A549 (cell line): ENCODE measurements around the gene ETS2. TPM values are rescaled to one million over a fixed set of nuclear protein-coding genes. Genes with fewer than 3 reads are reported as not detected.

Source experiments
- ATAC-seq, 2 experiments: fragments of 200-7000 bp in 1 of 2; fragments of >200 bp in 1 of 2; cut with Nextera tagmentation in 1 of 2; cut with Tn5 transposase in 1 of 2; 3 replicates each; pipeline versions ENCODE4 v1.8.0 to v1.9.1; 2018 to 2020; ENCODE audit warnings: mild to moderate bottlenecking in 1 of 2, moderate library complexity in 1 of 2
- CTCF ChIA-PET: fragments of 300-600 bp; sonication (Branson Sonifier 250); formaldehyde crosslinking; extraction: SDS; loops from one replicate; lab custom pipeline; 2021; ENCODE audit warnings: antibody characterized with exemption, inconsistent platforms; lab: Yijun Ruan, JAX
- POLR2A ChIA-PET: fragments of 350-600 bp; formaldehyde crosslinking; extraction: SDS; loops from one replicate; lab custom pipeline; 2021; ENCODE audit warnings: antibody characterized with exemption, inconsistent platforms; lab: Yijun Ruan, JAX
- DNase-seq, 2 experiments: peaks; one replicate each; pipeline versions ENCODE4 v3.0.0 to v3.0.0-alpha.2; 2011 to 2016; ENCODE audit warnings: low read depth in 1 of 2, low spot score in 1 of 2
- FAIRE-seq: peaks from 2 replicates; lab custom pipeline; 2011; peaks lifted over from hg19 to GRCh38; lab: Jason Lieb, UNC
- H3K27ac ChIP-seq, 2 experiments: fragments of >200 bp; sonication (Bioruptor Twin); formaldehyde crosslinking; 3 replicates each; pipeline ENCODE4 v1.5.1; 2016 to 2017
- H3K4me1 ChIP-seq: fragments of >200 bp; sonication (Bioruptor Twin); formaldehyde crosslinking; 3 replicates; pipeline ENCODE4 v1.6.1; 2016
- H3K4me2 ChIP-seq: fragments of >200 bp; sonication (Bioruptor Twin); formaldehyde crosslinking; 3 replicates; pipeline ENCODE4 v1.6.1; 2016
- H3K4me3 ChIP-seq: fragments of >200 bp; sonication (Bioruptor Twin); formaldehyde crosslinking; 3 replicates; pipeline ENCODE4 v1.5.1; 2016
- H3K9me3 ChIP-seq: fragments of >200 bp; sonication (Bioruptor Twin); formaldehyde crosslinking; 3 replicates; pipeline ENCODE4 v1.6.1; 2016
- BHLHE40 ChIP-seq: IDR thresholded peaks from 2 replicates; pipeline ENCODE4 v1.6.1; 2012; ENCODE audit warnings: low read depth, low read length, inconsistent platforms
- CBX8 ChIP-seq: fragments of 200-600 bp; sonication (generic); IDR thresholded peaks from 2 replicates; pipeline ENCODE4 v1.6.1; 2016
- CHD2 ChIP-seq: fragments of 150-350 bp; IDR thresholded peaks from 2 replicates; pipeline ENCODE4 v1.6.1; 2014; ENCODE audit warnings: low read length; ENCODE audit not compliant: partially characterized antibody
- CTCF ChIP-seq: fragments of >200 bp; sonication (Bioruptor Twin); formaldehyde crosslinking; IDR thresholded peaks from 3 replicates; pipeline ENCODE4 v1.5.1; 2016
- E2F6 ChIP-seq: IDR thresholded peaks from 2 replicates; pipeline ENCODE4 v1.6.1; 2012; ENCODE audit warnings: low read depth, borderline replicate concordance
- EHF ChIP-seq: fragments of 250-450 bp; sonication (Bioruptor Pico); IDR thresholded peaks from 2 replicates; pipeline ENCODE4 v1.5.0; 2020; ENCODE audit warnings: mild to moderate bottlenecking
- EHMT2 ChIP-seq: fragments of 200-600 bp; sonication (generic); IDR thresholded peaks from 2 replicates; pipeline ENCODE4 v1.6.1; 2016; ENCODE audit warnings: antibody characterized with exemption, low read depth, mild to moderate bottlenecking, moderate library complexity
- ESRRA ChIP-seq: fragments of 150-350 bp; IDR thresholded peaks from 2 replicates; pipeline ENCODE4 v1.6.1; 2014; ENCODE audit warnings: mild to moderate bottlenecking, low read length, borderline replicate concordance
- FOSB ChIP-seq: fragments of 250-450 bp; sonication (Bioruptor Pico); IDR thresholded peaks from 2 replicates; pipeline ENCODE4 v1.5.0; 2020; ENCODE audit warnings: mild to moderate bottlenecking, moderate library complexity
- FOXS1 ChIP-seq: fragments of 250-450 bp; sonication (Bioruptor Pico); IDR thresholded peaks from 2 replicates; pipeline ENCODE4 v1.5.0; 2020; ENCODE audit warnings: mild to moderate bottlenecking, moderate library complexity
- GATA3 ChIP-seq: IDR thresholded peaks from 2 replicates; pipeline ENCODE4 v1.6.1; 2012; ENCODE audit warnings: borderline replicate concordance
- HDAC2 ChIP-seq: fragments of 200-600 bp; sonication (generic); IDR thresholded peaks from 2 replicates; pipeline ENCODE4 v1.6.1; 2016
- HES2 ChIP-seq: fragments of >200 bp; sonication (Bioruptor Twin); formaldehyde crosslinking; IDR thresholded peaks from 2 replicates; pipeline ENCODE4 v1.6.1; 2016
- HEYL ChIP-seq: fragments of 250-450 bp; sonication (Bioruptor Pico); IDR thresholded peaks from 2 replicates; pipeline ENCODE4 v1.8.0; 2021; ENCODE audit warnings: mild to moderate bottlenecking, moderate library complexity
- HMGXB4 ChIP-seq: fragments of 250-450 bp; sonication (Bioruptor Pico); IDR thresholded peaks from 2 replicates; pipeline ENCODE4 v1.5.0; 2021; ENCODE audit warnings: mild to moderate bottlenecking, moderate library complexity, borderline replicate concordance
- HOXB13 ChIP-seq: fragments of 250-450 bp; sonication (Bioruptor Pico); IDR thresholded peaks from 2 replicates; pipeline ENCODE4 v1.5.0; 2020; ENCODE audit warnings: low read depth, mild to moderate bottlenecking, moderate library complexity
- HOXB5 ChIP-seq: fragments of 250-450 bp; sonication (Bioruptor Pico); IDR thresholded peaks from 2 replicates; pipeline ENCODE4 v1.5.0; 2020; ENCODE audit warnings: mild to moderate bottlenecking, moderate library complexity
- JUNB ChIP-seq: fragments of >200 bp; sonication (Bioruptor Twin); formaldehyde crosslinking; IDR thresholded peaks from 2 replicates; pipeline ENCODE4 v1.6.1; 2016
- MAFK ChIP-seq: fragments of 450-650 bp; IDR thresholded peaks from 2 replicates; pipeline ENCODE4 v1.6.1; 2014; ENCODE audit not compliant: partially characterized antibody
- NR3C1 ChIP-seq: fragments of >200 bp; sonication (Bioruptor Twin); formaldehyde crosslinking; IDR thresholded peaks from 3 replicates; pipeline ENCODE4 v1.6.1; 2017
- PBX3 ChIP-seq: IDR thresholded peaks from 2 replicates; pipeline ENCODE4 v1.6.1; 2012
- PHF8 ChIP-seq: fragments of 200-600 bp; sonication (generic); IDR thresholded peaks from 2 replicates; pipeline ENCODE4 v1.6.1; 2016; ENCODE audit warnings: low read depth, mild to moderate bottlenecking, antibody characterized with exemption, moderate library complexity, borderline replicate concordance
- POLR2A ChIP-seq: IDR thresholded peaks from 2 replicates; pipeline ENCODE4 v1.6.1; 2012; ENCODE audit warnings: mild to moderate bottlenecking, low read length
- POLR2AphosphoS2 ChIP-seq: conservative IDR thresholded peaks from 2 replicates; pipeline ENCODE4 v1.6.1; 2012; ENCODE audit warnings: low read length, improper control_type of control experiment, inconsistent platforms
- RCOR1 ChIP-seq: fragments of 150-350 bp; IDR thresholded peaks from 2 replicates; pipeline ENCODE4 v1.6.1; 2014; ENCODE audit warnings: antibody characterized with exemption, low read length, low read depth
- RNF2 ChIP-seq: fragments of 200-600 bp; sonication (generic); IDR thresholded peaks from 2 replicates; pipeline ENCODE4 v1.6.1; 2016; ENCODE audit warnings: low read depth, mild to moderate bottlenecking, antibody characterized with exemption, moderate library complexity, borderline replicate concordance
- SREBF2 ChIP-seq: fragments of 450-650 bp; IDR thresholded peaks from 2 replicates; pipeline ENCODE4 v1.6.1; 2014; ENCODE audit warnings: mild to moderate bottlenecking, moderate library complexity
- ZNF302 ChIP-seq: fragments of 250-450 bp; sonication (Bioruptor Pico); IDR thresholded peaks from 2 replicates; pipeline ENCODE4 v1.9.0; 2021; ENCODE audit warnings: inconsistent platforms, mild to moderate bottlenecking, moderate library complexity
- WGBS: methylation state at CpG from one replicate; pipeline ENCODE4 v1.1.6; 2017; ENCODE audit errors: missing lambda C conversion rate; 5-methylcytosine and 5-hydroxymethylcytosine counted together
- polyA minus RNA-seq: library from RNA; depleted of rRNA, polyadenylated mRNA; stranded (reverse); fragments of >200 nt; gene quantifications from 2 replicates; pipeline ENCODE4 v1.2.3, GENCODE V29; 2011; rRNA and poly(A)+ RNA removed
- polyA plus RNA-seq, 4 experiments: library from polyadenylated mRNA; depleted of rRNA in 3 of 4; stranded (reverse); fragments of >200 nt; fragmentation: RNase III in 1 of 4; extraction: RNeasy Plus Mini Kit Qiagen cat#74134 plus additional on column Dnase treatment in 1 of 4; gene quantifications; 2 replicates in 3 of 4; 3 replicates in 1 of 4; pipeline ENCODE4 v1.2.3, GENCODE V29; 2011 to 2017
- TF ChIP-seq, protein P1 (sequence below): fragments of 200-600 bp; sonication (generic); IDR thresholded peaks from 2 replicates; pipeline ENCODE4 v1.6.1; 2016; ENCODE audit warnings: antibody characterized with exemption, mild to moderate bottlenecking, moderate library complexity
- TF ChIP-seq, protein P2 (sequence below): IDR thresholded peaks from 2 replicates; pipeline ENCODE4 v1.6.1; 2012

Gene ETS2
- polyA plus RNA-seq (2011; rRNA removed) (41.6 and 42.6 TPM in 2 replicates), polyA plus RNA-seq (2017; fragmentation: RNase III; extraction: RNeasy Plus Mini Kit Qiagen cat#74134 plus additional on column Dnase treatment) (45.5 to 48.0 TPM (median 46.1 TPM) in 3 replicates), polyA minus RNA-seq (38.4 and 46.6 TPM in 2 replicates)
- polyA plus RNA-seq (2012; cell fraction: cytosol; rRNA removed) = 35.1 and 45.9 TPM in 2 replicates
- polyA plus RNA-seq (2012; cell fraction: nucleus; rRNA removed) = 87.4 and 104 TPM in 2 replicates

DNA sequence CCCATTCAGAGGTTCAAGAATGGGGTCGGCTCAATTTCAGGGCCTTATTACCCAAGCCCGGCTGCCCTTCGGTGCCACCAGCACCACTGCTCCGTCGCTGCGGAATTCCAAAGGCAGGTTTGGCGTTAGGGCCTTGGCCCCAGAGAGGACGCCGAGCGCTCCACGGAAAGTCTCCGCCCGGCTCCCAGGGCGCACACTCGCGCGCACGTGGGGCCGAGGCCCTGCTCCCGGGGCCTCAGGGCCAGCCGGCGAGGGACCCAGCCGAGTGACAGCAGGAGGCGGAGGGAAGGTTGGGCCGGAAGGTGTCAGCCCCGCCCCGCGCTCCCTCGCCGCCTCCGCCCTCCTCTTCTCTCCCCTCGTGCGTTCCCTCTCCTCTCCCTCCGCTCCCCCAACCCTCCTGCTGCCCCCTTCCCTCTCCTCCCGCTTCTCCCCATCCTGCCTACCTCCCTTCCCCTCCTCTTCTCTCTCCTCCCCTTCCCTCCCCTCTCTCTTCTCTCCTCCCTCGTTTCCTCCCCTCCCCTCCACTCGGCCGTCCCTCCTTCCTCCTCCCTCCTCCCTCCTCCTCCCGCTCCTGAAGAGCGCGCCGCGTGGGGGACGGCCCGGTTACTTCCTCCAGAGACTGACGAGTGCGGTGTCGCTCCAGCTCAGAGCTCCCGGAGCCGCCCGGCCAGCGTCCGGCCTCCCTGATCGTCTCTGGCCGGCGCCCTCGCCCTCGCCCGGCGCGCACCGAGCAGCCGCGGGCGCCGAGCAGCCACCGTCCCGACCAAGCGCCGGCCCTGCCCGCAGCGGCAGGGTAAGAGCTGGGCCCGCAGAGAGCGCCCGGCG is at the start of gene ETS2:
Gene ETS2 (plus strand): TSS at position 602 of the 825 bp plus-strand sequence. CDS start 4,106 bp downstream, outside the sequence.
- ChIA-PET CTCF (interaction anchor here (0.6 to 1.7 kb wide), 8 partner anchors 37 to 345 kb away, joined by 3 to 8 read pairs (median 4); no protein-coding TSS in a partner anchor), POLR2A (interaction anchor here (0.7 to 1.7 kb wide), 8 partner anchors 14 to 332 kb away, joined by 3 to 5 read pairs (median 4); no protein-coding TSS in a partner anchor)
- Histone ChIP-seq H3K4me3 (peak within 1 kb of the TSS; percentile 93), H3K4me1 (peaks cover 66% of the 10 kb centered on the region), H3K27ac (peak within 1 kb of the TSS; percentile 98 to 99), H3K9me3 (no peaks in the 10 kb centered on the region), H3K4me2 (peak within 1 kb of the TSS; percentile 93)
- peak; percentile 56 to 93 for DNase-seq
- 0% methylated on average over 8 of the region's 76 CpGs for WGBS
- ATAC-seq = peak; percentile 76 to 81
- FAIRE-seq = no peak
- TF ChIP-seq POLR2A (peak; percentile 89), ESRRA (no peak), GATA3 (no peak; the same call in 1 of the 2 replicates), NR3C1 (no peak), RCOR1 (no peak), MAFK (no peak), JUNB (no peak), CHD2 (no peak), POLR2AphosphoS2 (no peak), BHLHE40 (no peak), HMGXB4 (CRISPR knock-in tag) (no peak), RNF2 (no peak), HEYL (CRISPR knock-in tag) (no peak), HDAC2 (no peak), FOSB (CRISPR knock-in tag) (no peak), CTCF (no peak; the same call in 1 of the 3 replicates), EHMT2 (no peak), EHF (CRISPR knock-in tag) (no peak), PHF8 (peak; percentile 45; the same call in 1 of the 2 replicates), PBX3 (no peak), HOXB13 (CRISPR knock-in tag) (no peak), ZNF302 (CRISPR knock-in tag) (no peak), FOXS1 (no peak), CBX8 (no peak), E2F6 (peak; percentile 65), HOXB5 (CRISPR knock-in tag) (no peak), HES2 (no peak), SREBF2 (no peak)
- TF ChIP-seq, protein P1, sequence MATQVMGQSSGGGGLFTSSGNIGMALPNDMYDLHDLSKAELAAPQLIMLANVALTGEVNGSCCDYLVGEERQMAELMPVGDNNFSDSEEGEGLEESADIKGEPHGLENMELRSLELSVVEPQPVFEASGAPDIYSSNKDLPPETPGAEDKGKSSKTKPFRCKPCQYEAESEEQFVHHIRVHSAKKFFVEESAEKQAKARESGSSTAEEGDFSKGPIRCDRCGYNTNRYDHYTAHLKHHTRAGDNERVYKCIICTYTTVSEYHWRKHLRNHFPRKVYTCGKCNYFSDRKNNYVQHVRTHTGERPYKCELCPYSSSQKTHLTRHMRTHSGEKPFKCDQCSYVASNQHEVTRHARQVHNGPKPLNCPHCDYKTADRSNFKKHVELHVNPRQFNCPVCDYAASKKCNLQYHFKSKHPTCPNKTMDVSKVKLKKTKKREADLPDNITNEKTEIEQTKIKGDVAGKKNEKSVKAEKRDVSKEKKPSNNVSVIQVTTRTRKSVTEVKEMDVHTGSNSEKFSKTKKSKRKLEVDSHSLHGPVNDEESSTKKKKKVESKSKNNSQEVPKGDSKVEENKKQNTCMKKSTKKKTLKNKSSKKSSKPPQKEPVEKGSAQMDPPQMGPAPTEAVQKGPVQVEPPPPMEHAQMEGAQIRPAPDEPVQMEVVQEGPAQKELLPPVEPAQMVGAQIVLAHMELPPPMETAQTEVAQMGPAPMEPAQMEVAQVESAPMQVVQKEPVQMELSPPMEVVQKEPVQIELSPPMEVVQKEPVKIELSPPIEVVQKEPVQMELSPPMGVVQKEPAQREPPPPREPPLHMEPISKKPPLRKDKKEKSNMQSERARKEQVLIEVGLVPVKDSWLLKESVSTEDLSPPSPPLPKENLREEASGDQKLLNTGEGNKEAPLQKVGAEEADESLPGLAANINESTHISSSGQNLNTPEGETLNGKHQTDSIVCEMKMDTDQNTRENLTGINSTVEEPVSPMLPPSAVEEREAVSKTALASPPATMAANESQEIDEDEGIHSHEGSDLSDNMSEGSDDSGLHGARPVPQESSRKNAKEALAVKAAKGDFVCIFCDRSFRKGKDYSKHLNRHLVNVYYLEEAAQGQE = no peak
- TF ChIP-seq, protein P2, sequence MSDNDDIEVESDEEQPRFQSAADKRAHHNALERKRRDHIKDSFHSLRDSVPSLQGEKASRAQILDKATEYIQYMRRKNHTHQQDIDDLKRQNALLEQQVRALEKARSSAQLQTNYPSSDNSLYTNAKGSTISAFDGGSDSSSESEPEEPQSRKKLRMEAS = peak; percentile 89
